ENCODE results near the gene SDHAF2. TPM values are rescaled to one million over a fixed set of nuclear protein-coding genes. Genes with fewer than 3 reads are reported as not detected.

The SDHAF2 gene
- total and polyA plus RNA-seq, 9 of the 15 experiments (the other 6 are each of a cell fraction or from before 2014, with no cell fraction given) = 21.2 to 144 (median 40.4) TPM

DNA sequence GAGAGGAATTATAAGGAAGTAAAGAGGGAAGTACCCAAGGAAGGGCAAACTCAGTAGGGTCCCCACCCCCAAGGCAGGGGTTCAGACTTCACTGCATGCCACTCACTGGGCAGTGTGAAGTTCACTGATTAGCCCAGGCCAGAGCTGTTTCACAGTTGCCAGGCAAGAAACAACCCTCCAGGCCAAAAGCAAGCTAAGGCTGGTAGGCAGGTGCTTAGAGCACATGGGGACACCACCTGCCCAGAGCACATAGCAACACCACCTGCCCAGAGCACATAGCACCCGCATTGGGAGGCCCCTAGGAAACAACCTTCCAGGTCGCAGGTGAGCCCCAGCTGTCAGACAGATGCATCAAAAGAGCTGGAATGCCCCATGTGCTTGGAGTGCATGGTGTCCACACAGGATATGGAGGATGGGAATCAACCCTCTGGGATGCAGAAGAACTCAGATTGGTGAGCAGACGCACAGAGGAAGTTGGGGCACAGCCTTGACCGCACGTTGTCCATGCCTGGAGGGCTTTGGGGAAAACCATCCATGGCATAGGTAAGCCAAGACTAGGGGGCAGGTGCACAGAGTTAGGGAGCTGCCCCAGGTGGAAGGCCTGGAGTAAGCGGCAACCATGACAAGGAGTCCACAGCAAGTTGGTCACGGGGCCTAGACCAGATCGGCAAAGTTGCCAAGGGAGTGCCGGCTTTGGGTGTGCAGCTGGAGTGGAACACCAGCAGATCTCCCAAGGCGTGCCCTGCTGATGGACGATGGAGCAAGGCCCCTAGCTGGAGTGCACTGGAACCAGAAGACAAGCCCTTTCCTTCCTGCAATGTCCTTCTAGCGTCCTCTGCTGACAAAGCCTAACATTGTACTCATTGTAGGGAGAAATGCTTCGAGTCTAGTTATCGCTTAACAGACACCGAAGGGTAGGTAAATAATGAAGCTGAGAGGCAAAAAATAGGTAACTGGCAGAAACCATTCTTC, 45.4 kb upstream of the SDHAF2 start (continued):
- TF ChIP-seq FOXP4 (CRISPR knock-in tag; IDR thresholded peaks at IDR 0.05; ENCODE audit: borderline replicate concordance) (no peak), RAD21 (CRISPR knock-in tag; conservative IDR thresholded peaks at IDR 0.05 in 1 of 2, IDR thresholded peaks at IDR 0.05 in 1 of 2) (peak; percentile 89 to 98), SOX6 (IDR thresholded peaks at IDR 0.05) (no peak), HNRNPUL1 (IDR thresholded peaks at IDR 0.05; ENCODE audit: low read length) (no peak), IRF2 (CRISPR knock-in tag; IDR thresholded peaks at IDR 0.05) (no peak), MAZ (CRISPR knock-in tag; conservative IDR thresholded peaks at IDR 0.05 in 1 of 2, IDR thresholded peaks at IDR 0.05 in 1 of 2) (0 out of 4 replicates have a peak, but pooled peaks of 1 of the 2 experiments have one; percentile 7), NR1H2 (CRISPR knock-in tag; IDR thresholded peaks at IDR 0.05) (no peak), ETS2 (tag; IDR thresholded peaks at IDR 0.05; ENCODE audit: borderline replicate concordance, poor library complexity, severe bottlenecking) (no peak), FOXK1 (CRISPR knock-in tag; IDR thresholded peaks at IDR 0.05; ENCODE audit: borderline replicate concordance) (no peak), BMI1 (IDR thresholded peaks at IDR 0.05; ENCODE audit: low read length) (no peak), NR3C1 (CRISPR knock-in tag; IDR thresholded peaks at IDR 0.05) (no peak), ZNF3 (CRISPR knock-in tag; IDR thresholded peaks at IDR 0.05) (no peak), HEY1 (CRISPR knock-in tag; IDR thresholded peaks at IDR 0.05; ENCODE audit: borderline replicate concordance) (no peak)
- TF ChIP-seq, protein P1, sequence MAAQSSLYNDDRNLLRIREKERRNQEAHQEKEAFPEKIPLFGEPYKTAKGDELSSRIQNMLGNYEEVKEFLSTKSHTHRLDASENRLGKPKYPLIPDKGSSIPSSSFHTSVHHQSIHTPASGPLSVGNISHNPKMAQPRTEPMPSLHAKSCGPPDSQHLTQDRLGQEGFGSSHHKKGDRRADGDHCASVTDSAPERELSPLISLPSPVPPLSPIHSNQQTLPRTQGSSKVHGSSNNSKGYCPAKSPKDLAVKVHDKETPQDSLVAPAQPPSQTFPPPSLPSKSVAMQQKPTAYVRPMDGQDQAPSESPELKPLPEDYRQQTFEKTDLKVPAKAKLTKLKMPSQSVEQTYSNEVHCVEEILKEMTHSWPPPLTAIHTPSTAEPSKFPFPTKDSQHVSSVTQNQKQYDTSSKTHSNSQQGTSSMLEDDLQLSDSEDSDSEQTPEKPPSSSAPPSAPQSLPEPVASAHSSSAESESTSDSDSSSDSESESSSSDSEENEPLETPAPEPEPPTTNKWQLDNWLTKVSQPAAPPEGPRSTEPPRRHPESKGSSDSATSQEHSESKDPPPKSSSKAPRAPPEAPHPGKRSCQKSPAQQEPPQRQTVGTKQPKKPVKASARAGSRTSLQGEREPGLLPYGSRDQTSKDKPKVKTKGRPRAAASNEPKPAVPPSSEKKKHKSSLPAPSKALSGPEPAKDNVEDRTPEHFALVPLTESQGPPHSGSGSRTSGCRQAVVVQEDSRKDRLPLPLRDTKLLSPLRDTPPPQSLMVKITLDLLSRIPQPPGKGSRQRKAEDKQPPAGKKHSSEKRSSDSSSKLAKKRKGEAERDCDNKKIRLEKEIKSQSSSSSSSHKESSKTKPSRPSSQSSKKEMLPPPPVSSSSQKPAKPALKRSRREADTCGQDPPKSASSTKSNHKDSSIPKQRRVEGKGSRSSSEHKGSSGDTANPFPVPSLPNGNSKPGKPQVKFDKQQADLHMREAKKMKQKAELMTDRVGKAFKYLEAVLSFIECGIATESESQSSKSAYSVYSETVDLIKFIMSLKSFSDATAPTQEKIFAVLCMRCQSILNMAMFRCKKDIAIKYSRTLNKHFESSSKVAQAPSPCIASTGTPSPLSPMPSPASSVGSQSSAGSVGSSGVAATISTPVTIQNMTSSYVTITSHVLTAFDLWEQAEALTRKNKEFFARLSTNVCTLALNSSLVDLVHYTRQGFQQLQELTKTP (IDR thresholded peaks at IDR 0.05; ENCODE audit: low read depth in 1 of 2, partially characterized antibody in 2 of 2) = no peak
- TF ChIP-seq, protein P2, sequence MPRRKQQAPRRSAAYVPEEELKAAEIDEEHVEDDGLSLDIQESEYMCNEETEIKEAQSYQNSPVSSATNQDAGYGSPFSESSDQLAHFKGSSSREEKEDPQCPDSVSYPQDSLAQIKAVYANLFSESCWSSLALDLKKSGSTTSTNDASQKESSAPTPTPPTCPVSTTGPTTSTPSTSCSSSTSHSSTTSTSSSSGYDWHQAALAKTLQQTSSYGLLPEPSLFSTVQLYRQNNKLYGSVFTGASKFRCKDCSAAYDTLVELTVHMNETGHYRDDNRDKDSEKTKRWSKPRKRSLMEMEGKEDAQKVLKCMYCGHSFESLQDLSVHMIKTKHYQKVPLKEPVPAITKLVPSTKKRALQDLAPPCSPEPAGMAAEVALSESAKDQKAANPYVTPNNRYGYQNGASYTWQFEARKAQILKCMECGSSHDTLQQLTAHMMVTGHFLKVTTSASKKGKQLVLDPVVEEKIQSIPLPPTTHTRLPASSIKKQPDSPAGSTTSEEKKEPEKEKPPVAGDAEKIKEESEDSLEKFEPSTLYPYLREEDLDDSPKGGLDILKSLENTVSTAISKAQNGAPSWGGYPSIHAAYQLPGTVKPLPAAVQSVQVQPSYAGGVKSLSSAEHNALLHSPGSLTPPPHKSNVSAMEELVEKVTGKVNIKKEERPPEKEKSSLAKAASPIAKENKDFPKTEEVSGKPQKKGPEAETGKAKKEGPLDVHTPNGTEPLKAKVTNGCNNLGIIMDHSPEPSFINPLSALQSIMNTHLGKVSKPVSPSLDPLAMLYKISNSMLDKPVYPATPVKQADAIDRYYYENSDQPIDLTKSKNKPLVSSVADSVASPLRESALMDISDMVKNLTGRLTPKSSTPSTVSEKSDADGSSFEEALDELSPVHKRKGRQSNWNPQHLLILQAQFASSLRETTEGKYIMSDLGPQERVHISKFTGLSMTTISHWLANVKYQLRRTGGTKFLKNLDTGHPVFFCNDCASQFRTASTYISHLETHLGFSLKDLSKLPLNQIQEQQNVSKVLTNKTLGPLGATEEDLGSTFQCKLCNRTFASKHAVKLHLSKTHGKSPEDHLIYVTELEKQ (CRISPR knock-in tag; IDR thresholded peaks at IDR 0.05) = no peak
